CD4-positive, alpha-beta T cell treated with Interleukin-10 for 1 hour (primary cell): ENCODE results near the gene NCBP2L.

Experiments used
- DNase-seq: peaks from one replicate; pipeline ENCODE4 v3.0.0-alpha.2; 2020

NCBP2L gene

DNA sequence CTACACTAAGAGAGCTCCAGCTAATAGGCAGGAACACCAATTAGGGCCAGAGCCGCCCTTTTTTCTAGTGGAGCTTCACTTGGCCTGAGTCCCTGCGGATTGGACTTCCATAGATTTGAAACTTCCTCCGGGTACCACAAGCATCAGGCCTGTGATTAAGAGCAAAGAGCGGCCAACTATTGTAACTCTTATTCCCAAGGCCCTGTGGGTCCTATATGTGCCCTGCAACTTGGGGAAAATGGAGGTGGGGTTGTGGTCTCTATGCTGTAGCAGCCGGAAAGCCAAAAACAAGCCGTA lies at the start of gene NCBP2L:
NCBP2L (plus strand) TSS at position 198 of the 297 bp plus-strand sequence. CDS start 16,488 bp downstream, outside the sequence.
- DNase-seq: no peak

GRCh38 chrX:107728371-107729099 lies 49.0 kb upstream of the NCBP2L start:
- DNase-seq: no peak

GRCh38 chrX:107729558-107730297 lies 47.8 kb upstream of the NCBP2L start:
- DNase-seq: no peak

DNA sequence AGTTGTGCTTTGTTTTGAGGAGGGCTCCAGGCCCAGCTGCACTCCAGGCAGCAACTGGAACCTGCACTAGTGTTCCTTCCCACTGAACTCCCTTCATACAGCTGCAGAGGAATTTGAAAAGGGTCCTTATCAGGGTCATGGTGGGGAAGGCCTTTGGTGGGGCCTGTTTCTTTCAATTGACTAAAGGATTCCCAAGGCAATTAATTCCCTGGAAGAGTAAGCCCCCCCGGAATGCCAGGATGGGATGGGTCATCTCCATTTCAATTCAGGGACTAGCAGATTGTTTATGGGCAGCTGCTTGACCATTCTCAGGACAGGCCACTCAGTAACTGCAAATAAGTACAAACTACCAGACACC lies 47.3 kb upstream of the NCBP2L start:
- no peak for DNase-seq

DNA sequence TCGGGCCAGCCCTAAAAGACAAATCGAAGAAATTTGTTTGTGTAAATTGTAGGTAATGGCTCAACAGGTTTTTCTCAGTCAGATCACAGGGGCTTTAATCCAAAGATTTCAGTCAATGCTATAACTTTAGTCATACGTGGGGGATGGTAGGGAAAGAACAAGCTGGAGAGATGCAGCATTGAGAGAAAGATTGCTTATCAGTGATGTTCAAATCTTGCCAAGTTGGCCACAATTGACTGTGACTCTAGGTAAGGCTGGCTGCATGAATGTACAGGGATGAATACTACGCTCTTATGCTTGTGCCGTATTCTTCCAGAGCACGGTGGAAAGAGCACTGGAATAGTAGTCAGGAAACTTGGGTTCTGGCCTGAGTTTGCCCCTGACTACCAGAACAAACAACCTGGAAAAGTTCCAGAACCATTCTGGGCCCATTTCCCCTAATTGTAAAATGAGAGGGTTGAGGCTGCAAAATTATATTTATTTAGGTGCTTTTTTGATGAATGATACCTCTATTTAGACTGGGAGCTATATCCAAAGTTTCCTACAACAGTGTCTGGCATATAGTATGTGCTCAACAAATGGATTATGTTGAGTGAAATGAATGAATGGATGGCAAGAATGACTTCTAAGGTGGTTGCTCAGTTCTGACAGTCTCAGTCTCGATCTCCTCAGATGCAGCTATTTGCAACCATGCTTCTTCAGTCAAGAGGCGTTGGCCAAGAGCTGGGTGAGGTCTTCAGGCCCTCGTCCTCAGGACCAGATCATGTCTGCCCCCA lies 46.4 kb upstream of the NCBP2L start:
- no peak for DNase-seq

DNA sequence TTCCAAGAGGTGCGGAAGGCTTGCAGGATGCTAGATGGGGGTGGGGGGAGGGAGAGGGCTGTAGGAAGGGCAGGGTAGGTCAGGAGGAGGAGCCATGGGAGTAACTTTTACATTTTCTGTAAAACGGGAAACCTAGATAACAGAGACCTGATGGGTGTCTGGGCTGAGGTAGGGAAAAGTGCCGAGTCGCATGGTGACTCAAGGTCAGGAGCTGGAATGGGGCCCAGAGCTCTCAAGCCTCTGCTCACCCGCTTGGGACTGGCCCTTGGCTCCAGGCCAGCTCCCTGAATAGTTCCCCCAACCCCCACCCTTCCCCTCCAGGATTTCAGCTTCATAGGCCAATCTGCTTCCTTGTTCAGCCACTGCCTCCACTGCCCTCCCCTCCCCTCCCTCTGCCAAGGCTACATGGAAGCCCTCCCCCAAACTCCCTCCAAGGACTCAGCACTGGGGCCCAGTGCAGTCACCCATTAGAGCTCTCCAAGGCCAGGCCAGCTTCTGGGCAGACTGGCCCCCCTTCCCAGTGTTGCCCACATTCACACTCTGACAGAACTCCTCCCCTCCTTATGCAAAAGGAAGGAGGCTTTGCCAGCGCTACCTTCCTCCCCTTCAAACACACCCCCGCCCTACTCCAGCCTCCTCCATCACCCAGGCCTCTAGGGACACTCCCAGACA lies 45.6 kb upstream of the NCBP2L start:
- DNase-seq: no peak

DNA sequence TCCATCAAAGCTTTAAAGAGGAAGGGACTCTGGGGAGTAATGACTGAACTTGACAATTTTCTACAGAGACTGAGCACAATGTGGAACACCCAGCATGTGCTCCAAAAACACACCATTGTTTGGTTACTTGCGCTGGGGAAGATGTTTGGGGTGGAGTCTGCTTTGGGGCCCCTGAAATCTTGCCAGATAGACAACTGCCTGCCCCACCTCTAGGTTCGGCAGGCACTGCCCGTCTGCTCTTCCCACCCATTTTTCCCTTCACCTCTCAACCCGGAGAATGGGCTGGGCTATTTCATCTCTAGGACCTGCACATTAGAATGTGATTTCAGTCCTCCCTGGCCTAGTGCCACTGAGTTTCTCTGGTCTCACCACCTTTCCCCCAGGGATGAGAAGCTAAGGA lies 43.8 kb upstream of the NCBP2L start:
- DNase-seq: no peak

DNA sequence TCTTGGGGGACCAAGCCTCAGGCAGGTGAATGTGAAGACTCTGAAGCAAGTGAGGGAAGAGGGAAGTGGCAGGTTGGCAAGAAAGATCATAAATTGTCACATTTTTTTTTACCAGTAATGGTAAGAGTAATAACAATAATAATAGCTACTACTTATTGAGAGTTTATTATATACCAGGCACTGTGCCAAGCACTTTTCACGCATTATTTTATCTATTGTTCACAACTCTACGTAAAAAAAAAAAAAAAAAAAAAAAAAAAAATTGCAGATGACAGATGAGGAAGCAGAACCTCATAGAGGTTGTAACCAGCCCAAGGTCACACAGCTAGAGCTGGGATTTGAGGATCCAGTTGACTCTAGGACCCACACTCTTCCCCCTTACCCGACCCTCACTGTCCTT lies 42.9 kb upstream of the NCBP2L start:
- DNase-seq: no peak

GRCh38 chrX:107736781-107737531 lies 40.6 kb upstream of the NCBP2L start:
- no peak for DNase-seq

- DNase-seq: no peak
Measured at GRCh38 chrX:107738272-107738671, 39.3 kb upstream of the NCBP2L start.

DNA sequence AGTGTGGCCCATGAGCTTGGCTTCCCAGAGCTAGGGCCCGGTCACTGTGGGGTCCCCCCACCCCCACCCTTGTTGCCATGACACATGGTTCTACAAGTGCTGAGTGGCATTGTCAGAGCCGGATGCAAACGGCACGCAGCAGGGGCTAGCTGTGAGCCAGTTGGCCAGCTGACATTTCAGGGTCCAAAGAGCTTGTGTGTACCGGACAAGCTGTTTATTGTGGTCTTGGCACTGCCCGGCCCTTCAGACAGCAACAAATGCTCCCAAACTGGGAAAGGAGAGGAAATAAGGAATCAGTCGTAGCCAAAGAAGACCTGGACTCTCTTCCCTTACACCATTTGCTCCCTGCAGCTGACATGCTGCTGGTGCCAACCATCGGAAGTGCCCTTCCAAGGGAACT lies 38.8 kb upstream of the NCBP2L start:
- no peak for DNase-seq

- DNase-seq: no peak
Measured at GRCh38 chrX:107739541-107739940, 38.0 kb upstream of the NCBP2L start.

DNA sequence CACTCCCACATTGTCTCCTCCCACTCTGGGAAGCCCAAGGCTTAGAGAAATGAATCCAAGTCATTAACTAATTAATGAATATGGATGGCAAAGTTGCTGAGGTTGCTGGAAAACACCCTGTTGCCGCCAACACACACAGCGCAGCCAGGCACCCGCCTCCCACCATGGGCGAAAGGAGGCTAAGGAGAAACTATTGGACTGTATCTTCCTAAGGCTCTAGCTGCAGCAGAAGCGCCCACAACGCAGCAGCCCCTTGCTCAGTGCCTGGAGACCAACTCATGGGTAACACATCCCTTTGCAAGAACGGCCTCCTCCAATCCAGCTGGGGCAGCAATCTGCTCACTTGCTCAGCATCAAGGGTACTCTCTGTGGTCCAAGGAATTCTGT lies 36.1 kb upstream of the NCBP2L start:
- peak; percentile 6 for DNase-seq

DNA sequence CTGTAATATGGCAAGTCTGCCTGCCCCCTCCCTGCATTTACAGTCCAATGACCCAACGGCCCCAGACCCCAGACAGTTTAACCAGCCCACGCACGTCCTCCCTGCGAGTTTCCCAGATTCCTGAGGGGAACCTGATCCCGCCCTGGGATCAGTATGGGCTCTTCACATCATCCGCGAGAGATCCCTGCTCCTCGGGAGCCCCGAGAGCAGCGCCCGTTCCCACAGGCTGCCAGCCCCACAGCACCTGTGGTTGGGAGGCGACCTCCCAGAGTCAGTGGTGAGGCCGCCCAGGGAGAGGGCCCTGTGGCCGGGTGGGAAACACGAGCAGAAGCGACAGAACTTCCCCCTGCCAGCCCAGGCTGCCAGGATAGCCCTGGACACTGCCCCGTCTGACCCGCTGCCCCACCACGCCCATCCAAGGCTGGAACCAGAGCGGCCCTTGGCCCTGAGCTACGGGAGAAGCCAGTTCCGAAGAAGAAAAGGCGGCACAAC lies 34.8 kb upstream of the NCBP2L start:
- no peak for DNase-seq

DNA sequence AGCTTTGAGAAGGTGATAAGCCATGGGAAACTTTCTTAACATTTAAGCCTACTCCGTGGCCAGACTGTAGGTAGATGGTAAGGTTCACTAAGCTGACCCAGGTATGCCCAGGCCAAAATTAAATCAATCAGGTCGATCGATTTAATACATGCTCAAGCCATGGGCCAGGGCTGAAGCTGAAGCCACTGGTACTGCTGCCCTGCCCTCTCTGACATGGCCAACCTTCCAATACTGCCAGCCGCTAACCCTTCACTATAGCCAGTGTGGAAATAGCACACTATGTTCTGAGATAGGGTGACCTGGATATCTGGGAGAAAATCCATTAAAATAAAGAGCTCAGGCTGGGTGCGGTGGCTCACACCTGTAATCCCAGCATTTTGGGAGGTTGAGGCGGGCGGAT lies 33.5 kb upstream of the NCBP2L start:
- DNase-seq: no peak

GRCh38 chrX:107744868-107745267 lies 32.7 kb upstream of the NCBP2L start:
- DNase-seq: no peak

DNA sequence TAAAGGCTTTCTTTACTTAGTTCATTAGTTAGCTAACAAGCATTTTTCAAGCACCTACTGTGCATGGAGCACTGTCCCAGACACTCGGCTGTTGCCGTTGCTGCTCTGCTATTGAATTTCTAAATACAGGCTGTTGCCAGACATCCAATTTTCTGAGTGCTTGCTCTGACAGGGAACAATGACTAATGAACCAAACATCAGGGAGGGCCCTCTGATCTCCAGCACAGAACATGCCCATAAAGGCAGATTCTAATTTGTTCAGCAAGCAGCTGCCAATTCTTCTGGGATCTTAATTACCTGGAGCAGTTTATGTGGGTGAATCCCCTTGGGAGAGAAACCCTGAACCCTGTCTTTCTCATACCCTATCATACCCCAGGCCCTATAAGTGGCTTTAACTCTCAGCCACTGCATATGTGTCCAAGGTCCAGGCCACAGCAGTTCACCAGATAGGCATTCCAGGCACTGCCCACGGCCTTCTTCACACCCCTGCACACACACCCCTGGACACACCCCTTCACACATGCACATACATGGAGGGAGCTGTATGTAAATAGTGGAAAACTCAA lies 29.9 kb upstream of the NCBP2L start:
- no peak for DNase-seq

DNA sequence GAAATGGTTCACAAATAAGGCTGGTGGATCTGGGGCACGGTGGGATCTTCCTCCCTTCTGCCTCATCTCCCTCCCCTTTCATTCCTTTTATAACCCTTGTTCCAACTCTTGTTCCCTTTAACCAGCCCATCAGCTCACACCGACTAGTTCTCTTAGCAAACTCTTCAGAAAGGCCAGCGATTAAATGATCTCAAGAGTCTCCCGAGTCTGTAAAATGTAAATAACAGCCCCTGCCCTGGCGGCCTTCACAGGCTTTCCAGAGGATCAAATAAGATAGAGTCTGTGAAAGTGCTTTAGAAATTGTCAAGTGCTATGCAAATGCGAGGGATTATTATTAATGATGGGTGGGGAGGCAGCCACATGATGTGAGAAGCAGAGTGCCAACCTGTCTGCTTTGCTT lies 29.0 kb upstream of the NCBP2L start:
- DNase-seq: no peak

GRCh38 chrX:107750263-107750662 lies 27.3 kb upstream of the NCBP2L start:
- DNase-seq: no peak

DNA sequence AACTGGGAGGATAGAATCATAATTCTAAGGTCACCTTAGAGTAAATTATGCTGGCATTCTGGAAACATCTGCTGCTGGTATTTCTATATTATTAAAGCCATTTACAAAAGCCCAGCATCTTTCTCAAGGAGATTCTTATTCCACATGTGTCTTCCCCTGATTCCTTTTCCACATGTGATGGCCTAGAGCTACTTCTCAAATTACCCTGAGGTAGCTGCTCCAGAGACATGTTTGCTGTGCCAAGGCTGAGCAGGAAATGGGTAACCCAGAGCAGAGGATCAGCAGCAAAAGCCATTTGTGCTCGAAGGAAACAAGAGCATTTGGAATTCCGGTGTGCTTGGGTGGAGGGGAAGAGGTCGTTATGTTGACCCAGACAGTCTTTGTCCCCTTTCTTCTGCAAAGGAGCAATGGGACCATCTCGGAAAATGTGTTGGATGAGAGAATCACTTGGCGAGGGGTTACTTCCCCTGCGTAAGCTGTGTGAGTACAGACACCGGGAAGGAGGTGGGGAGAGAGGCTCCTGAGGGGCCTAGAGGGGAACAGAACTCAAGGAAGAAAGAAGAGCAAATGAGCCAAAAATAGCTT lies 26.6 kb upstream of the NCBP2L start:
- no peak for DNase-seq

DNA sequence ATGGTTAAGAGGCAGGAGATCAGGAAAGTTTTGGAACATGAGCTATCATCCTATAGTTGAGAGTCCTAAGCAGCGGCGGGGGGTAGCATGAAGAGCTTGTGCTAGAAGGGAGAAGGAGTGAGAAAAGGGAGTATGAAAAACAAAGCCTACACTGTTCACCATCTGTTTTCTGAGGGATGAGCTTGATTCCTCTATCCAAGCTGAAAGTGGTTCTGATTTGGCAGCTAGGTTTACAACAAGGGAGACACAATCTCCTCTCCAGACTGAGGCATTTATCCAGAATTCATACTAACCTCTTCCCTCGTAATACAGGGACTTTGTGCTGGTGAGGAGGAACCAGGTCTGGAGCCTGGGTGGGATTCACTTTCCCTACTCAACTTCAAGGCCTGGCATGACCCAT lies 25.5 kb upstream of the NCBP2L start:
- no peak for DNase-seq

- no peak for DNase-seq
Measured at GRCh38 chrX:107752714-107753113, 24.8 kb upstream of the NCBP2L start.
